Mesenchymal stem cell (in vitro differentiated cells and primary cell): ENCODE data around the gene FMN1.
"Not testable (repeated sequence)": the region's sequence is repeated elsewhere in the genome, so short reads cannot be mapped to it uniquely, and the experiment has no call there.

Experiments used
- DNase-seq: peaks from one replicate; pipeline ENCODE4 v3.0.0-alpha.2; 2013
- H2AFZ ChIP-seq: one replicate; pipeline ENCODE4 v1.6.1; 2013; ENCODE audit warnings: low read depth, mild to moderate bottlenecking, control low read depth, inconsistent platforms, low read length, moderate library complexity
- H2AK5ac ChIP-seq: 2 replicates; pipeline ENCODE4 v1.6.1; 2013; ENCODE audit warnings: low read length, moderate library complexity, mild to moderate bottlenecking, inconsistent platforms; ENCODE audit not compliant: severe bottlenecking
- H2BK120ac ChIP-seq: one replicate; pipeline ENCODE4 v1.6.1; 2013; ENCODE audit warnings: low read depth, mild to moderate bottlenecking, inconsistent platforms, low read length, moderate library complexity
- H2BK12ac ChIP-seq, 2 experiments: one replicate each; pipeline ENCODE4 v1.6.1; 2013; ENCODE audit warnings: inconsistent platforms in 2 of 2, low read length in 2 of 2, mild to moderate bottlenecking in 2 of 2, moderate library complexity in 2 of 2, control low read depth in 1 of 2
- H2BK15ac ChIP-seq: one replicate; pipeline ENCODE4 v1.6.1; 2013; ENCODE audit warnings: mild to moderate bottlenecking, low read depth, inconsistent platforms; ENCODE audit not compliant: poor library complexity, severe bottlenecking
- H2BK5ac ChIP-seq: 2 replicates; pipeline ENCODE4 v1.6.1; 2013; ENCODE audit warnings: low read depth, mild to moderate bottlenecking, low read length, control low read depth, inconsistent platforms; ENCODE audit not compliant: poor library complexity, severe bottlenecking
- H3K14ac ChIP-seq, 2 experiments: one replicate each; pipeline ENCODE4 v1.6.1; 2013; ENCODE audit warnings: inconsistent platforms in 2 of 2, low read length in 2 of 2, control low read depth in 1 of 2, mild to moderate bottlenecking in 1 of 2, moderate library complexity in 1 of 2
- H3K18ac ChIP-seq, 2 experiments: one replicate each; pipeline ENCODE4 v1.6.1; 2013; ENCODE audit warnings: inconsistent platforms in 2 of 2, low read length in 2 of 2, control low read depth in 1 of 2, low read depth in 1 of 2, mild to moderate bottlenecking in 1 of 2
- H3K23ac ChIP-seq, 2 experiments: one replicate each; pipeline ENCODE4 v1.6.1; 2013; ENCODE audit warnings: inconsistent platforms in 2 of 2, low read length in 2 of 2, mild to moderate bottlenecking in 2 of 2, moderate library complexity in 2 of 2, control low read depth in 1 of 2
- H3K27ac ChIP-seq: 2 replicates; pipeline ENCODE4 v1.5.1; 2013; ENCODE audit warnings: mild to moderate bottlenecking, moderate library complexity, low read length, control low read depth, inconsistent platforms; ENCODE audit not compliant: poor library complexity, severe bottlenecking
- H3K27me3 ChIP-seq, 2 experiments: 2 replicates each; pipeline versions ENCODE4 v1.6.1 to v1.7.0; 2013; ENCODE audit warnings: low read length in 2 of 2, mild to moderate bottlenecking in 2 of 2, moderate library complexity in 2 of 2, control low read depth in 1 of 2, inconsistent platforms in 1 of 2; ENCODE audit not compliant: control insufficient read depth in 1 of 2, insufficient read depth in 1 of 2
- H3K36me3 ChIP-seq, 2 experiments: 2 replicates each; pipeline versions ENCODE4 v1.6.1 to v1.7.0; 2013; ENCODE audit warnings: low read length in 2 of 2, control low read depth in 1 of 2, inconsistent platforms in 1 of 2, low read depth in 1 of 2, mild to moderate bottlenecking in 1 of 2; ENCODE audit not compliant: insufficient read depth in 2 of 2, control insufficient read depth in 1 of 2
- H3K4ac ChIP-seq, 2 experiments: one replicate each; pipeline ENCODE4 v1.6.1; 2013; ENCODE audit warnings: inconsistent platforms in 2 of 2, low read length in 2 of 2, mild to moderate bottlenecking in 2 of 2, moderate library complexity in 2 of 2, control low read depth in 1 of 2, low read depth in 1 of 2
- H3K4me1 ChIP-seq: 2 replicates; pipeline ENCODE4 v1.6.1; 2013; ENCODE audit warnings: low read depth, low read length, control low read depth; ENCODE audit not compliant: control insufficient read depth, insufficient read depth
- H3K4me2 ChIP-seq: 2 replicates; pipeline ENCODE4 v1.6.1; 2013; ENCODE audit warnings: low read length, mild to moderate bottlenecking, inconsistent platforms; ENCODE audit not compliant: poor library complexity, severe bottlenecking
- H3K4me3 ChIP-seq, 2 experiments: 2 replicates each; pipeline versions ENCODE4 v1.5.1 to v1.7.0; 2013; ENCODE audit warnings: low read length in 2 of 2, mild to moderate bottlenecking in 2 of 2, control low read depth in 1 of 2, low read depth in 1 of 2; ENCODE audit not compliant: insufficient read depth in 1 of 2
- H3K79me1 ChIP-seq: replicated peaks from 2 replicates; pipeline ENCODE4 v1.6.1; 2013; ENCODE audit warnings: mild to moderate bottlenecking, control low read depth, low read length, inconsistent platforms; ENCODE audit not compliant: poor library complexity, severe bottlenecking
- H3K9ac ChIP-seq: 2 replicates; pipeline ENCODE4 v1.7.0; 2013; ENCODE audit warnings: mild to moderate bottlenecking, low read length, moderate library complexity
- H3K9me3 ChIP-seq: 2 replicates; pipeline ENCODE4 v1.7.0; 2013; ENCODE audit warnings: mild to moderate bottlenecking, low read length; ENCODE audit not compliant: control insufficient read depth
- H4K8ac ChIP-seq: one replicate; pipeline ENCODE4 v1.6.1; 2013; ENCODE audit warnings: inconsistent platforms, mild to moderate bottlenecking, low read length, moderate library complexity
- H4K91ac ChIP-seq: one replicate; pipeline ENCODE4 v1.6.1; 2013; ENCODE audit warnings: mild to moderate bottlenecking, low read length, inconsistent platforms
- WGBS: methylation state at CpG from one replicate; pipeline ENCODE4 v1.1.7; 2013; ENCODE audit warnings: mixed read lengths; 5-methylcytosine and 5-hydroxymethylcytosine counted together

FMN1 gene

DNA sequence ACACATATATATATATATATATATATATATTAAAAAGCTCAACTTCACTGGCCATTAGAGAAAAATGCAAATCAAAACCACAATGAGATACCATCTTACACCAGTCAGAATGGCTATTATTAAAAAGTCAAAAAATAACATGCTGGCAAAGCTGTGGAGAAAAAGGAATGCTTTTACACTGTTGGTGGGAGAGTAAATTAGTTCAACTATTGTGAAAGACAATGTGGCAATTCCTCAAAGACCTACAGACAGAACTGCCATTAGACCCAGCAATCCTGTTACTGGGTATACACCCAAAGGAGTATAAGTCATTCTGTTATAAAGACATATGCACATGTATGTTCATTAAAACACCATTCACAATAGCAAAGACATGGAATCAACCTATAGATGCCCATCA is 244.5 kb downstream of the FMN1 start:
- H2BK12ac ChIP-seq, H3K27ac ChIP-seq, H3K14ac ChIP-seq, H3K18ac ChIP-seq, H3K27me3 ChIP-seq, H3K4ac ChIP-seq, H2BK120ac ChIP-seq, H4K8ac ChIP-seq, H2BK15ac ChIP-seq, H3K4me3 ChIP-seq, H3K4me2 ChIP-seq, DNase-seq, H3K23ac ChIP-seq, H3K79me1 ChIP-seq, H2BK5ac ChIP-seq, H3K9me3 ChIP-seq, H3K36me3 ChIP-seq, H2AFZ ChIP-seq, H3K4me1 ChIP-seq, H4K91ac ChIP-seq, H3K9ac ChIP-seq, H2AK5ac ChIP-seq: not testable (repeated sequence)

DNA sequence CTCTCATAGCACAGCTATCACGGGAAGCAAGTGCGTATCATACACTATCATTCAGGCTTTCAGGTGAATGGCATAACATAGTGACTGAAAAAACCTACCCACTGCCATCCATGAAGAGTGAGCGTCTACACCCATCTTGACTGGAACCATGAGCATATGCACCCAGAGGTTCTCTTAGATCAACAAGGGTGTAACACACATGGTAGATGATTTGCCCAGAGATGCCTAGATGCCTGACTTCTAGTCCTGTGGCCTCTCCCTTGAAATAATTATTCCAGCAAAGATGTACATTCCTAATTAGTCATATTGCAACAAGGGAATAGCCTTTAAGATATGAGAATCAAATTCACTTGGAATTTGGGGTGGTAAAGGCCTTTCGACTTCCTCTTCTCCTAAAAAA is 248.3 kb downstream of the FMN1 start:
- Histone ChIP-seq H3K9me3 (no peaks in the 10 kb centered on the region), H2BK12ac (no peak overlapping the region), H3K4me1 (peaks cover under 1% of the 10 kb centered on the region), H3K23ac (no peak overlapping the region), H2BK120ac (no peak overlapping the region), H3K4ac (no peak overlapping the region), H3K4me2 (no peak overlapping the region), H2BK5ac (no peak overlapping the region), H3K27ac (no peak overlapping the region), H4K8ac (no peak overlapping the region), H2AK5ac (no peak overlapping the region), H2BK15ac (no peak overlapping the region), H4K91ac (no peak overlapping the region), H3K36me3 (no peaks in the 10 kb centered on the region), H3K9ac (no peak overlapping the region), H3K27me3 (no peaks in the 10 kb centered on the region), H2AFZ (no peak overlapping the region), H3K79me1 (no peaks in the 10 kb centered on the region), H3K14ac (no peak overlapping the region), H3K4me3 (no peak overlapping the region), H3K18ac (no peak overlapping the region)
- DNase-seq = no peak
- WGBS = 98% methylated on average over 3 of the region's 4 CpGs

DNA sequence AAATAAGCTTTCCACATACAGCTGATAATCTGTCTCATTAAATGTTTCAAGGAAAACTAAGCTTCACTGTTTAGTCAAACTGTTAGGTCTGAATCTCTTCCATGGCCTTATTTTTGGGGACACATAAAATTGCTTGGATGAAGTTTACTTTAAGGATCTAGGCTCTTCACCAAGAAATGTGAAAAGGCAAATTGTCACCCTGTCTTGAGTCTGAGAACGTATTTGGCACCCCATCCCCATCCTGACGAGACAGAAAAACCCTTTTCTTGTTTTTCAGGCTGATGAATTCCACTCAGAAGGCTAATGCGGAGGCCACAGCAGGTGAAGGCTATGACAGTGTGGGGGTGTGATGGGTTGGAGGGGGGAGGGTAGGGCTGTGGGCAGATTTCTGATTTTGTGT is 250.1 kb downstream of the FMN1 start:
- Histone ChIP-seq H3K4me3 (no peak overlapping the region), H3K14ac (no peak overlapping the region), H2AFZ (no peak overlapping the region), H3K27me3 (no peaks in the 10 kb centered on the region), H2BK15ac (no peak overlapping the region), H4K91ac (no peak overlapping the region), H3K4me2 (no peak overlapping the region), H3K79me1 (no peaks in the 10 kb centered on the region), H3K4ac (no peak overlapping the region), H2BK5ac (no peak overlapping the region), H3K4me1 (no peaks in the 10 kb centered on the region), H2BK12ac (no peak overlapping the region), H3K27ac (no peak overlapping the region), H3K9me3 (no peaks in the 10 kb centered on the region), H3K9ac (no peak overlapping the region), H4K8ac (no peak overlapping the region), H3K36me3 (no peaks in the 10 kb centered on the region), H3K23ac (no peak overlapping the region), H2BK120ac (no peak overlapping the region), H3K18ac (no peak overlapping the region), H2AK5ac (no peak overlapping the region)
- DNase-seq = no peak
- WGBS = 95% methylated on average over 2 of the region's 3 CpGs

DNA sequence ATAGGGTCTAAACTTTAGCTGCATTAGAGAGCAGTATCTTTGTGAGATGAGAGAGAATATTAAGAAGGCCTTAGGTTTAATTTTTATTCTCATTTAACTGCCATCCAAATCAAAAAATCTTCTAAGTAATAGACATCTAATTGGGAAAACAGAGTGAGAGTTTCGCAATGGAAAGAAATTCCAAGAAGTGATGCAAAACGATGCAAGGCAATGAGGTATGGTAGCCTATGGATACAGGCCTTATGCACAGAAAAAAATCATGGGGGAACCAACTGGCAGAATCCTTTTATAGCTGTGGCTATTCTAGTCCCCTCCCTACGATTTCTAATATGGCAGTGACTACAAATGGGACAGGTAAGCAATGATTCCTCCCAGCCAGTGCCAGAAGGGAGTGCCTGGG is 250.8 kb downstream of the FMN1 start:
- Histone ChIP-seq H4K8ac (no peak overlapping the region), H3K27me3 (no peaks in the 10 kb centered on the region), H2BK12ac (no peak overlapping the region), H3K9me3 (no peaks in the 10 kb centered on the region), H3K4ac (no peak overlapping the region), H2BK5ac (no peak overlapping the region), H3K9ac (no peak overlapping the region), H4K91ac (no peak overlapping the region), H3K36me3 (no peaks in the 10 kb centered on the region), H3K14ac (no peak overlapping the region), H2AK5ac (no peak overlapping the region), H3K23ac (no peak overlapping the region), H3K79me1 (no peaks in the 10 kb centered on the region), H2BK120ac (no peak overlapping the region), H3K18ac (no peak overlapping the region), H2AFZ (no peak overlapping the region), H3K4me2 (no peak overlapping the region), H3K27ac (no peak overlapping the region), H3K4me1 (no peaks in the 10 kb centered on the region), H3K4me3 (no peak overlapping the region), H2BK15ac (no peak overlapping the region)
- peak; percentile 19 for DNase-seq
- 86% methylated on average over 3 of the region's 3 CpGs for WGBS
